ENCODE data around the gene DCC. TPM values are rescaled to one million over a fixed set of nuclear protein-coding genes. Genes with fewer than 3 reads are reported as not detected.

DCC gene
- total RNA-seq, 1 donor from 2014 or later: not detected

- Mint-ChIP-seq H3K4me3 (ENCODE audit: unreplicated experiment) (no peak overlapping the region), H3K36me3 (ENCODE audit: low read depth) (no peaks in the 10 kb centered on the region), H3K9me3 (ENCODE audit: low read depth) (peaks cover 3% of the 10 kb centered on the region), H3K27me3 (ENCODE audit: low read depth) (no peaks in the 10 kb centered on the region), H3K27ac (ENCODE audit: unreplicated experiment) (no peak overlapping the region), H3K4me1 (ENCODE audit: low read depth) (no peaks in the 10 kb centered on the region)
- no peak for TF ChIP-seq CTCF (IDR thresholded peaks at IDR 0.05)
- no peak for DNase-seq (ENCODE audit: low spot score)
These were observed 345.3 kb downstream of the DCC start for GRCh38 chr18:52685316-52685715.

GRCh38 chr18:52691841-52692240 lies 351.8 kb downstream of the DCC start:
- Mint-ChIP-seq H3K36me3 (ENCODE audit: low read depth) (no peaks in the 10 kb centered on the region), H3K27ac (ENCODE audit: unreplicated experiment) (no peak overlapping the region), H3K4me3 (ENCODE audit: unreplicated experiment) (no peak overlapping the region), H3K9me3 (ENCODE audit: low read depth) (peaks cover 1% of the 10 kb centered on the region), H3K4me1 (ENCODE audit: low read depth) (no peaks in the 10 kb centered on the region), H3K27me3 (ENCODE audit: low read depth) (peaks cover 6% of the 10 kb centered on the region)
- TF ChIP-seq CTCF (IDR thresholded peaks at IDR 0.05): no peak
- no peak for DNase-seq (ENCODE audit: low spot score)

- no peaks in the 10 kb centered on the region for H3K9me3 Mint-ChIP-seq (ENCODE audit: low read depth)
- H3K27ac Mint-ChIP-seq (ENCODE audit: unreplicated experiment): no peak overlapping the region
- no peaks in the 10 kb centered on the region for H3K4me1 Mint-ChIP-seq (ENCODE audit: low read depth)
- no peaks in the 10 kb centered on the region for H3K36me3 Mint-ChIP-seq (ENCODE audit: low read depth)
- peaks cover 9% of the 10 kb centered on the region for H3K27me3 Mint-ChIP-seq (ENCODE audit: low read depth)
- no peak overlapping the region for H3K4me3 Mint-ChIP-seq (ENCODE audit: unreplicated experiment)
- DNase-seq (ENCODE audit: low spot score): no peak
- peak; percentile 65 for TF ChIP-seq CTCF (IDR thresholded peaks at IDR 0.05)
These were observed 354.8 kb downstream of the DCC start for GRCh38 chr18:52694804-52695203.

- TF ChIP-seq CTCF (IDR thresholded peaks at IDR 0.05): no peak
- no peak for DNase-seq (ENCODE audit: low spot score)
- Mint-ChIP-seq H3K27ac (ENCODE audit: unreplicated experiment) (no peak overlapping the region), H3K4me3 (ENCODE audit: unreplicated experiment) (no peak overlapping the region), H3K27me3 (ENCODE audit: low read depth) (peaks cover 9% of the 10 kb centered on the region), H3K4me1 (ENCODE audit: low read depth) (no peaks in the 10 kb centered on the region), H3K9me3 (ENCODE audit: low read depth) (no peaks in the 10 kb centered on the region), H3K36me3 (ENCODE audit: low read depth) (no peaks in the 10 kb centered on the region)
These were observed 360.1 kb downstream of the DCC start for GRCh38 chr18:52700116-52700515.

- Mint-ChIP-seq H3K9me3 (ENCODE audit: low read depth) (no peaks in the 10 kb centered on the region), H3K4me1 (ENCODE audit: low read depth) (no peaks in the 10 kb centered on the region), H3K27me3 (ENCODE audit: low read depth) (peaks cover 7% of the 10 kb centered on the region), H3K4me3 (ENCODE audit: unreplicated experiment) (no peak overlapping the region), H3K36me3 (ENCODE audit: low read depth) (no peaks in the 10 kb centered on the region), H3K27ac (ENCODE audit: unreplicated experiment) (no peak overlapping the region)
- TF ChIP-seq CTCF (IDR thresholded peaks at IDR 0.05): no peak
- DNase-seq (ENCODE audit: low spot score): no peak
These were observed 360.8 kb downstream of the DCC start for GRCh38 chr18:52700816-52701215.

All from chondrocyte (in vitro differentiated cells).